ENCODE measurements around the gene KLHL10.

DNA sequence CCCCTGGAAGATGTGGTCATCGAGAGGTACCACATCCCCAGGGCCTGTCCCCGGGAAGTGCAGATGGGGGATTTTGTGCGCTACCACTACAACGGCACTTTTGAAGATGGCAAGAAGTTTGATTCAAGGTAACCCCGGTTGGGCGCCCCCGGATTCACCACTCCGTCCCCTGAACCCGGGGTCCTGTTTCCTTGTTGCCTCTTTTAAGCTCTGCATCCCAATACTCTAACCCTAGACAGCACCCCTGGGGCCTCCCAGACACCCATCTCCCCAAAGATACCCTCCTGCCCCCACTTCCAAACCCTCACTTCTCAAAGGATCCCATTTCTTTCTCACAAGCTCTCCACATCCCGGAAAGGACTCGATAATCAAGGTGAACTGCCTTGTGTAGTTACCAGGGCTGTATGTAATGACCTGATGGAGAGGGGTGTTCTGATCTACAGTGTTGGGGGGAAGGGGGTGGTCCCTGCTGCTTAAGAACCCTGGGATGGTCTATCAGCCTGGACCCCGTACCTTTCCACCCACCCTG lies 24.4 kb upstream of the KLHL10 start:
- TF ChIP-seq ZNF565 (CRISPR knock-in tag; conservative IDR thresholded peaks at IDR 0.05; ENCODE audit: low read depth), result no peak
- no peak for TF ChIP-seq RARB (CRISPR knock-in tag; IDR thresholded peaks at IDR 0.05)
- TF ChIP-seq, protein P1, sequence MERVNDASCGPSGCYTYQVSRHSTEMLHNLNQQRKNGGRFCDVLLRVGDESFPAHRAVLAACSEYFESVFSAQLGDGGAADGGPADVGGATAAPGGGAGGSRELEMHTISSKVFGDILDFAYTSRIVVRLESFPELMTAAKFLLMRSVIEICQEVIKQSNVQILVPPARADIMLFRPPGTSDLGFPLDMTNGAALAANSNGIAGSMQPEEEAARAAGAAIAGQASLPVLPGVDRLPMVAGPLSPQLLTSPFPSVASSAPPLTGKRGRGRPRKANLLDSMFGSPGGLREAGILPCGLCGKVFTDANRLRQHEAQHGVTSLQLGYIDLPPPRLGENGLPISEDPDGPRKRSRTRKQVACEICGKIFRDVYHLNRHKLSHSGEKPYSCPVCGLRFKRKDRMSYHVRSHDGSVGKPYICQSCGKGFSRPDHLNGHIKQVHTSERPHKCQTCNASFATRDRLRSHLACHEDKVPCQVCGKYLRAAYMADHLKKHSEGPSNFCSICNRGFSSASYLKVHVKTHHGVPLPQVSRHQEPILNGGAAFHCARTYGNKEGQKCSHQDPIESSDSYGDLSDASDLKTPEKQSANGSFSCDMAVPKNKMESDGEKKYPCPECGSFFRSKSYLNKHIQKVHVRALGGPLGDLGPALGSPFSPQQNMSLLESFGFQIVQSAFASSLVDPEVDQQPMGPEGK (CRISPR knock-in tag; IDR thresholded peaks at IDR 0.05; ENCODE audit: borderline replicate concordance), result no peak
- TF ChIP-seq POU6F1 (CRISPR knock-in tag; IDR thresholded peaks at IDR 0.05; ENCODE audit: borderline replicate concordance, low read depth), result no peak
